HG02798 (cell line): ENCODE results near the gene MEG3.

ENCODE experiments used
- ATAC-seq: cut with Tn5 transposase; IDR thresholded peaks from one replicate; pipeline ENCODE4 v1.9.1; 2021; ENCODE audit warnings: mild to moderate bottlenecking; ENCODE audit not compliant: unreplicated experiment, poor library complexity

MEG3 gene

DNA sequence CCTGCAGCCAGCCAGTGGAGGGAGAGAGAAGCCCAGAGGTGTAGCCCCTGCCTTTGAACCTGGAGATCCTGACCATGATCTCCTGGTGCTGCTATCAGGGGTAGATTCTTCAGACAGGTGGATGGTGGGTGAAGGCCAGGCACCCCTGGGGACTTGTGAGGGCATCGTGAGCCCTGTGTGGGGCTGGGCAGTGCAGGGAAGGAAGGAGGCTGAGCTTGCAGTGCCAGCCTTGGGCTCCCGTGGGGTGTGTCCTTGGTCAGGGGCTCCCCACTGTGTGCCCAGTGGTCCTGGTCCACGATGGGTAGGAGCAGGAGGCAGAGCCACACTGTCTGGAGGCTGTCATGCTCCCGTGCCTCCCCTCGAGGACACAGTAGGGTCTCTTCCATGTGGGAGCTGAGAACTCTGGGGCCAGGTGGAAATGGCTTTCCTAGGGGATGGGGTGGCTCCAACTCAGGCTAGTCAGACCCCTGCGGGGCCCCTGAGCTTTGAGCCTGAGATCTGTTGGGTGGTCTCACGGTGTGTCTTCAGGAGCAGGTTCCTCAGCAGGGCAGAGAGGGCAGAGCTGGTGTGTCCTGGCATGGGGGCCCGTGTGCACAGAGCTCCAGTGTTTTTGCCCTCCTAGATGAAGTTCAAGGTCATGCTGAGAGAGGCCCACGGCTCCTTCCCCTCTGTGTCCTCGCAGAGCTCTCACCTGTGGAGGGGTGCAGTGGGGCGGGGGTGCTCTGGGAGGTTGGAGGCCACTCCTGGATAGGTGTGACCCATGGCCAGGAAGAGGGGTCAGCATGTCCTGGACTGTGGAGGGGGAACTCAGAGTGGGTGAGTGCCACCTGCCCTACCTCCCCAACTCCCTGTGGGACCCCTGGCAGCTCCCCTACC is 52.6 kb downstream of the MEG3 start:
- ATAC-seq, result no peak

DNA sequence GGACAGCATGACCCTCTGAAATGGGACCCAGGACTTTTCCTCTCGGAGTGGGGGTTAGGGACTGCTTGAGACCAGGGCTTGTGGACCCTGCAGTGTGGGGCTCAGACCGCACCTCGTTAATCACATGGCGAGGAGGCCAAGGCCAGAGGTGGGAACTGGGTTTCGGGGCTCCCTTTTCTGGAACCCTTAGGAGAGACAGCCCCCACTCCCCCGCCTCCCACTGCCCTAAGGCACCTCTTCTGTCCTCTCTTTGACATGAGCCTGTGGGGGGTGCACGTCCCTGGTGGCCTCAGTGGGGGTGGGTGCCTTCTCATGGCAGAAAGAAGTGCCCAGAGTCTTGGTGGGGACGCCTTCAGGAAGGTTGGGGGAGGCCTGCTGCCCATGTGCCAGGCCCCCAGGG is 53.3 kb downstream of the MEG3 start:
- no peak for ATAC-seq

- no peak for ATAC-seq
Measured at GRCh38 chr14:100879782-100880181, 53.9 kb downstream of the MEG3 start.

GRCh38 chr14:100880271-100881101 is 54.6 kb downstream of the MEG3 start:
- ATAC-seq, result no peak

DNA sequence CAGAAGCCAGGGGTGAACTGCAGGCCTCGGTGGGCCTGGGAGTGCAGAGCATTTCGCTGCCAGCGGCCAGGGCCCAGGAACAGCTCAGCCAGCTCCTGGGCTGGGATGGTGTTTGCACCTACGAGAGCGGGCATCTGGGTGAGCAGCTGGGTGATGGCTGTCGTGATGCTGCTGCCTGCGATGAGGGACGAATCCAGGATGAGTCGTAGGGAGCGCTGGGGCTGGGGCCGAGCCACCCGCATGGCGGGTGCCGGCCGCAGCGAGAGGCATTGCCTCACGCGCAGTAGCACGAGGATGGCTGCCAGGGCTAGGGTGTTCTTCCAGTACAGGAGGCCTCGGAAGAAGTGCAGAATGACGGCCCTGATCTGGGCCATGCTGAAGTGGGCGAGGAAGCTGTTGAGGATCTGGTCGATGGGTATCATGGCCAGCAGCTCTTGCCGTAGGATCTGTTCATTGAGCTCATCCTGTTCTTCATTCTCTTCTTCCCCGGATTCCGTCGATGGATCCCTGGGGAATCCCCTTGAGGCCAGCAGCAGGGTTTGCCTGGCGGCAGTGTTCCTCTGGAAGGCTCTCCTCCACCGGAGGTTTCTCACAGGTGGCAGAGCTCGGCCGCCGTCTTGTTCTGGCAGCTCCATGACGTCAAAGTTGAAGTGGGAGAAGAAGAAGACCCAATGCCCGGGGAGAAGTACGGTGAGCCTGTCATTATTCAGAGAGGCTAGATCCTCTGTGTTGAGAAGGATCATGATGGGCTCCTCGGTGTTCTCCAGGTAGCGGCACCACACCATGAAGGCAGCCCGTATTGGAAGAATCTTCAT is 55.5 kb downstream of the MEG3 start:
- ATAC-seq, result no peak

GRCh38 chr14:100882026-100882967 is 56.4 kb downstream of the MEG3 start:
- no peak for ATAC-seq

GRCh38 chr14:100882991-100883788 is 57.3 kb downstream of the MEG3 start:
- ATAC-seq, result no peak

DNA sequence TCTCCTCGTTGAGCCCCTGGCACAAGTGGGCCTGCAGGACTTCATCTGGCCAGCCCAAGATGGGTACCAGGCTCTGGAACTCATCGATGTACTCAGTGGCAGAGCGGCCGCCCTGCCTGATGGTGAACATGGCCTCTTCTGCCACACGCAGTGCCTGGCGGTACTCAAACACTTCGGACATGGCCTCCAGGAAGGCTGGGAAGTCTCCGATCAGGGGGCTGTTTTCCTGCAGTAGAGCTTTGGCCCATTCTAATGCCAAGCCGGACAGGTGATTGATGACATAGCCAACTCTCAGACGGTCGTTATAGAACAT is 57.8 kb downstream of the MEG3 start:
- ATAC-seq, result no peak

GRCh38 chr14:100884456-100884855 is 58.5 kb downstream of the MEG3 start:
- no peak for ATAC-seq

- no peak for ATAC-seq
Measured at GRCh38 chr14:100885196-100885595, 59.3 kb downstream of the MEG3 start.

DNA sequence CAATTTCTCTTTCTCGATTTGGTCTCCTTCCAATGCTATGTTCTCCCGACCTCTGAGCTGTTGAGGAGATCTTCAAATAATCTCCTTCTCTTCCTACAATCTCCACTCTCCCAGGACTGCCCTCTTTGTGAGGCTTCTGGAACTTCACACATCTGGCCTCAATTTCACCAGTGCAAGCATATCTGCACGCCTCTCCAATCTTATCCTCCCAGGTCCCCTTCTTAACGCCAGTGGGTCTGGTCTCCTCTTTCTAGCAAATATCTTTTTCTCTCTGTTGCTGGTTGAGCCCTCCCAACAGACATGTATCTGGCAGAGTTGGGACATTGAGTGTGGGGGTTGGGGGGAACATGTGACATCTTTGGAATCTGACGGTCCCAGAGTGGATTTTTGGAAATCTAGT is 59.7 kb downstream of the MEG3 start:
- no peak for ATAC-seq

DNA sequence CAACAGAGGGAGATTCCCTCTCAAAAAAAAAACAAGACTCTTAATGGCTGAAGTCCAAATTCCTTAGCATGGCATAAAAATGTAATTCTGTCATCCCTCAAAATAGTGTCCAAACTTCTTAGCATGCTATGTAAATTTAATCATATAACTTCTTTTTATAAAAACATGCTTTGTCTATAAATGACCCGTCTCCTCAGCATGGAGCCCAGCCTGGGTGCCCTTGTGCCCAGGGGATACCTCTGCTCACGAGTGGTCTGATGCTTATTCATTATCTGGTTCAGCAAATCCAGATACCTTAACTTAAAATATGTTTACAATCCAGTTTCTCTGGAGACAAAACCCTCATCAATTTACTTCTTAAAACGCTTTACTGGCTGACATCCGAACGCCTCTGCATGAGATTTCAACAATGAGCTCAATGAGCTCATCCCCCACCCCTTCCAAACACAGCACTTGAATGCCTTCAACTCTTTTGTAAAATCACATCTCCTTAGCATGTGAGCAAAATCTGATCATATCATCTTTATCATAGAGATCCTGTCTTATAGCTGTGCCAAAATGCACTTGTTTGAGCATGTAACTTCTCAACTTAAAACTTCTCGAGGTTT is 61.9 kb downstream of the MEG3 start:
- no peak for ATAC-seq

DNA sequence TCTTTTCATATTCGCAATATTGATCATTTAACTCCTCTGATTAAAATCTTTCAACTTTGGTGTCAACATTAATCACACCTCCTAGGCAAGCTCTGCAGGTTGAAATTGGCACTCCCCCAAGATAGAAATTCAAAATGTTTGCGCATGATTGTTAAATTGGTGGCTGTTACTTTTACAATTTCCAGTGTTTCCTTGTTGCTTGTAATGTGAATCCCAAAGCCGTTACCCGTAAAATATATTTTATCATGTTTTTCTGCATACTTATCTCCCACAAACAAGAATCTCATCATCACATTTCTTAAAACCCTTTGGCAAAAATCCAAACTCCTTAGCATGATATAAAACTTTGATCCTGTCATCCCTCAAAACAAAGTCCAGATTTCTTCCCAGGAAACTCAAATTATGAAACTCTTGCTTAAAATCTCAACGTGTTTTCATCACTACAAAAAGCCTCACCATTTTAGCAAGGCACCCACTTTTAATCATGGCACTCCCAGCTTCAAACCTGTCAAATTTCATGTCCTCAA is 62.9 kb downstream of the MEG3 start:
- ATAC-seq, result no peak

GRCh38 chr14:100889641-100890040 is 63.7 kb downstream of the MEG3 start:
- no peak for ATAC-seq

GRCh38 chr14:100890061-100890850 is 64.3 kb downstream of the MEG3 start:
- no peak for ATAC-seq

- no peak for ATAC-seq
Measured at GRCh38 chr14:100891051-100891450, 65.1 kb downstream of the MEG3 start.
